ENCODE measurements around the gene USP48.
A peak's percentile ranks its signal among the peaks of the same experiment; 100 is the strongest.
"Not testable (repeated sequence)": the region's sequence is repeated elsewhere in the genome, so short reads cannot be mapped to it uniquely, and the experiment has no call there.

The USP48 gene

GRCh38 chr1:21631944-21632887 lies 150.7 kb downstream of the USP48 start:
- DNase-seq: peak; percentile 21

GRCh38 chr1:21631590-21631943 lies 151.4 kb downstream of the USP48 start:
- not testable (repeated sequence) for DNase-seq

- DNase-seq: peak; percentile 31
Observed at GRCh38 chr1:21630571-21631343, 152.2 kb downstream of the USP48 start.

- DNase-seq: no peak
Observed at GRCh38 chr1:21629971-21630370, 153.0 kb downstream of the USP48 start.

- no peak for DNase-seq
Observed at GRCh38 chr1:21628798-21629393, 154.1 kb downstream of the USP48 start.
